SK-N-SH treated with all-trans-retinoic acid at 6 μM for 48 hours (cell line): ENCODE results near the gene USP6NL.

Source experiments
- CSDC2 ChIP-seq: fragments of 250-450 bp; sonication (Bioruptor Pico); IDR thresholded peaks from 2 replicates; pipeline ENCODE4 v1.5.0; 2020; ENCODE audit warnings: mild to moderate bottlenecking, moderate library complexity
- GLIS3 ChIP-seq: fragments of 250-450 bp; sonication (Bioruptor Pico); IDR thresholded peaks from 2 replicates; pipeline ENCODE4 v1.5.0; 2020; ENCODE audit warnings: mild to moderate bottlenecking, moderate library complexity
- ISL1 ChIP-seq: fragments of 250-450 bp; sonication (Bioruptor Pico); IDR thresholded peaks from 2 replicates; pipeline ENCODE4 v2.1.2; 2022; ENCODE audit warnings: mild to moderate bottlenecking, moderate library complexity
- OSR1 ChIP-seq: fragments of 250-450 bp; sonication (Bioruptor Pico); IDR thresholded peaks from 2 replicates; pipeline ENCODE4 v1.8.0; 2022; ENCODE audit warnings: moderate library complexity, mild to moderate bottlenecking, inconsistent platforms
- PATZ1 ChIP-seq: fragments of 250-450 bp; sonication (Bioruptor Pico); IDR thresholded peaks from 2 replicates; pipeline ENCODE4 v1.8.0; 2020; ENCODE audit warnings: mild to moderate bottlenecking, moderate library complexity, borderline replicate concordance
- POU6F1 ChIP-seq: fragments of 250-450 bp; sonication (Bioruptor Pico); IDR thresholded peaks from 2 replicates; pipeline ENCODE4 v1.8.0; 2021; ENCODE audit warnings: low read depth, mild to moderate bottlenecking, moderate library complexity, borderline replicate concordance
- RARB ChIP-seq: fragments of 250-450 bp; sonication (Bioruptor Pico); IDR thresholded peaks from 2 replicates; pipeline ENCODE4 v1.8.0; 2021; ENCODE audit warnings: mild to moderate bottlenecking, moderate library complexity
- SNAI2 ChIP-seq: fragments of 250-450 bp; sonication (Bioruptor Pico); IDR thresholded peaks from 2 replicates; pipeline ENCODE4 v1.5.0; 2020; ENCODE audit warnings: mild to moderate bottlenecking, moderate library complexity
- TCF4 ChIP-seq: fragments of 250-450 bp; sonication (Bioruptor Pico); IDR thresholded peaks from 2 replicates; pipeline ENCODE4 v1.8.0; 2021; ENCODE audit warnings: mild to moderate bottlenecking, moderate library complexity, borderline replicate concordance
- TSHZ2 ChIP-seq: fragments of 250-450 bp; sonication (Bioruptor Pico); IDR thresholded peaks from 2 replicates; pipeline ENCODE4 v1.5.0; 2020; ENCODE audit warnings: mild to moderate bottlenecking, moderate library complexity
- ZC3H10 ChIP-seq: fragments of 250-450 bp; sonication (Bioruptor Pico); IDR thresholded peaks from 2 replicates; pipeline ENCODE4 v1.5.1; 2021; ENCODE audit warnings: mild to moderate bottlenecking, moderate library complexity
- ZFP3 ChIP-seq: fragments of 250-450 bp; sonication (Bioruptor Pico); IDR thresholded peaks from 2 replicates; pipeline ENCODE4 v1.5.0; 2020; ENCODE audit warnings: mild to moderate bottlenecking, moderate library complexity
- ZNF565 ChIP-seq: fragments of 450-650 bp; formaldehyde crosslinking; conservative IDR thresholded peaks from 2 replicates; pipeline ENCODE4 v1.5.0; 2020; ENCODE audit warnings: low read depth, mild to moderate bottlenecking, moderate library complexity
- ZNF70 ChIP-seq: fragments of 450-650 bp; formaldehyde crosslinking; IDR thresholded peaks from 2 replicates; pipeline ENCODE4 v1.5.0; 2020; ENCODE audit warnings: mild to moderate bottlenecking, moderate library complexity

- TF ChIP-seq ZNF70 (CRISPR knock-in tag): no peak
- no peak for TF ChIP-seq TCF4 (CRISPR knock-in tag)
- no peak for TF ChIP-seq ZC3H10 (CRISPR knock-in tag)
- no peak for TF ChIP-seq POU6F1 (CRISPR knock-in tag)
- no peak for TF ChIP-seq RARB (CRISPR knock-in tag)
- no peak for TF ChIP-seq GLIS3 (CRISPR knock-in tag)
- TF ChIP-seq SNAI2: no peak
- no peak for TF ChIP-seq ZFP3 (CRISPR knock-in tag)
- no peak for TF ChIP-seq TSHZ2 (CRISPR knock-in tag)
- no peak for TF ChIP-seq PATZ1 (CRISPR knock-in tag)
- no peak for TF ChIP-seq ZNF565
- no peak for TF ChIP-seq ISL1 (CRISPR knock-in tag)
- TF ChIP-seq OSR1: no peak
- no peak for TF ChIP-seq CSDC2 (CRISPR knock-in tag)
These were observed 60.3 kb downstream of the USP6NL start for GRCh38 chr10:11551104-11551503.
